Right lobe of liver (tissue), 4 donors: ENCODE results near the gene OBSL1.

ENCODE experiments used
- CTCF ChIP-seq, 4 donors: fragments of 200-600 bp in 3 of 4; fragments of 450-650 bp in 1 of 4; IDR thresholded peaks; one replicate each; pipeline versions ENCODE4 v1.5.1 to v1.8.0; 2016 to 2022; ENCODE audit warnings: antibody characterized with exemption in 4 of 4, mild to moderate bottlenecking in 2 of 4
- POLR2A ChIP-seq: fragments of 450-650 bp; IDR thresholded peaks from one replicate; pipeline ENCODE4 v1.6.1; 2017; ENCODE audit warnings: antibody characterized with exemption, mild to moderate bottlenecking
- donor health status: DM: no; HTN: no; CAD: no.
- donor health status: DM: no; HTN: no; CAD: no.
- donor health status: DM: no; HTN: yes; CAD: no.

- TF ChIP-seq CTCF (IDR thresholded peaks at IDR 0.05) (no peak), POLR2A (no peak)
Measured at GRCh38 chr2:219508444-219508734, 63.0 kb downstream of the OBSL1 start.
